Stimulated activated CD4-positive, alpha-beta T cell treated with anti-CD3 and anti-CD28 coated beads, Interleukin-2, amount 100 ng/mL, for 48 hours (primary cell): ENCODE results near the gene SETD5.

Experiments used
- DNase-seq, 2 donors: peaks; one replicate each; pipeline ENCODE4 v3.0.0-alpha.2; 2020

Gene SETD5

DNA sequence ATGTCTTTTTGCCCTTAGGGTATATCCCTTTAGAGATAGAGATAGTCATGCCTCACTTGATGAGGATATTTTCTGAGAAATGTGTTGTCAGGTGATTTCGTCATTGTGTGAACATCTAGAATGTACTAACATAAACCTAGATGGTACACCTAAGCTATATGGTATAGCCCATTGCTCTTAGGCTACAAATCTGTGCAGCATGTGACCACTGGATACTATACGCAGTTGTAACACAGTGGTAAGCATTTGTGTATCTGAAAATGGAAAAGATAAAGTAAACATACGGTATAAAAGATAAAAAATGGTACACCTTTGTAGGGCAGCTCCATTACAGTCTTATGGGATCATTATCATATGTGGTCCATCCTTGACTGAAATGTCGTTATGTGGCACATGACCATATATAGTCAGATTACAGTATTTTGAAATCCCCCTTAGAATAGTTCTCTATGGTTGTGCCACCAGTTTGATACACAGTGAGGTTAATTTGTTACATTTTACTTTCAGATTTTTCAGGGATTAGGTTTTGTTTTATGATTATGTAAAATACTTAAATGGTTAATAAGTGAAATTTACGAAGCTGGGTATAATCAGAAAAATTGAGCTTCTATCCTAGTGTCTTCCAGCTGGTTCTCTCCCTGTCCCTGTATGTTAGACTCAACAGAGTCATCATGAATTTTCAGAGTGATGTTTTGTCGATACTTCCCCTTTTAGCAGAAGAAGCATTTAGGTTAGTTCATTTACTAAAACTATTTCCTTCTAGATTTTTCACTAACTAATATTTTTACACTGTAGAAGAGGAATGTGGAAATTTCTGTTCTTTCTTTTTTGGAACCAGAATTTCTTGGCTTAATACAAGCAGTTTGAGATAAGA is 12.8 kb downstream of the SETD5 start:
- no peak for DNase-seq

DNA sequence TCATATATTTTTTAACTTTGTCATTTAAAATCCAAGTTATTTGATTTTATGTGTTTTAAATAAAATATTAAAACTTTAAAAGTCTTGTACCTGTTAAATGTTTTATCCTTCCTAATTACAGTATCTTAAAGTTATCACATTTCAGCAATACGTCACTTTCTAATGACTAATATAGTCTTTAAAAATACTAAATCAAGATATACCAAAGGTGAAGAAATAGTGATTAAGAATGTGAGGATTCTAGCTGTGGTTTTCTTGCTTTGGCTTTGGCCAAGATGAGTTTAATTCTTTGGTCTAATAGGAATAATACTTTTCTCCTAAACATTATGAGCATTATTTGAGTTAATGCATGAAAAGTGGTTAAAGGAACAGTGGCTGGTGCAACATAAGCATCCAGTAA is 13.9 kb downstream of the SETD5 start:
- DNase-seq, result no peak

GRCh38 chr3:9412293-9412692 is 14.9 kb downstream of the SETD5 start:
- no peak for DNase-seq

- DNase-seq, result no peak
Observed at GRCh38 chr3:9414826-9415225, 17.4 kb downstream of the SETD5 start.

GRCh38 chr3:9415485-9416138 is 18.2 kb downstream of the SETD5 start:
- no peak for DNase-seq

- no peak for DNase-seq
Observed at GRCh38 chr3:9416139-9416780, 18.8 kb downstream of the SETD5 start.

DNA sequence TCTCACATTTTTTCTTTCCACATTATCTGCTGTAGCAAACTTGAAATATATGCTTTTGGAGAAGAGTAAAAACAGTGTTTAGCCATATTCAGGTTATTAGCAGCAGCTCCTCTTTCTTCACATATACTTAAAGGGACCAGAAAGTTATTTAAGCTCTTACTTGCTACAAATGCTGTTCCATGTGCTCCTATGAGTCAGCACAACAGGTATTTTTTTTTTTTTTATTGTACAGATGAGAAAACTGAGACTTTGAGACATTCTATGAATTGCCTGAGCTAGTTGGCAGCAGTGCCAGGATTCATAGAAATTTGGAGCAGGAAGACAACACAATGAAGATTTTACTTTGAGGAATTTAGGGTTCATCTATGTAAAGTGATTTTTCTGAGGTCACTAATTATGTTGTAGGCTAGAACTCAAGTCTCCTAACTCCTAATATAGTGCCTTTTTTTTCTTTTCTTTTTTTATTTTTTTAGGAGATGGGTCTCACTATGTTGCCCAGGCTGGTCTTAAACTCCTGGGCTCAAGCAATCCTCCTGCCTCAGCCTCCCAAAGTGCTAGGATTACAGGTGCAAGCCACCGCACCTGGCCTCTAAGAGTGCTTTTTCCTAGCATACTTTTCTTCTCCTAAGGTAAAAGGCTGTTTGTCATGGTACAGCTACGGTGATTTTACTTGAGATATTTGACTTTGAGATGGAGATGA is 23.6 kb downstream of the SETD5 start:
- no peak for DNase-seq

GRCh38 chr3:9422712-9423424 is 25.5 kb downstream of the SETD5 start:
- no peak for DNase-seq

DNA sequence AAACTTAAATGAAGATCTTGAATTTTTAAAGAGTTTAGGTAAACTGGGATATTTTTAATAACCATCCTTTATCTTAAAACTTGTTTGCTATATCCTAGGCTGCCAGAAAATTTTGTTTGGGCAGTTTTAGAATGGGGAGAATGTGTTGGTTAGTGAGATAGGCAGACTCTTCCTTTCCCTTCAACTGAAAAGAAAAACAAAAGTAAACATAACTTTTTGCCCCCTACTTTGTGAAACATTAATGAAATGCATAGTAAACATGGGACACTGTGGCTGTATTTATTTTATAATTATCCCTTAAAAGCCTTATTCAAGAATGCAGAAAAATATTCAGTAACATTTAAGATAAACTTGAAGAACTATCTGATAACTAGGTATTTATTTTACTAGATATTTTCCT is 31.0 kb downstream of the SETD5 start:
- no peak for DNase-seq

- DNase-seq, result no peak
Observed at GRCh38 chr3:9430733-9431132, 33.3 kb downstream of the SETD5 start.

DNA sequence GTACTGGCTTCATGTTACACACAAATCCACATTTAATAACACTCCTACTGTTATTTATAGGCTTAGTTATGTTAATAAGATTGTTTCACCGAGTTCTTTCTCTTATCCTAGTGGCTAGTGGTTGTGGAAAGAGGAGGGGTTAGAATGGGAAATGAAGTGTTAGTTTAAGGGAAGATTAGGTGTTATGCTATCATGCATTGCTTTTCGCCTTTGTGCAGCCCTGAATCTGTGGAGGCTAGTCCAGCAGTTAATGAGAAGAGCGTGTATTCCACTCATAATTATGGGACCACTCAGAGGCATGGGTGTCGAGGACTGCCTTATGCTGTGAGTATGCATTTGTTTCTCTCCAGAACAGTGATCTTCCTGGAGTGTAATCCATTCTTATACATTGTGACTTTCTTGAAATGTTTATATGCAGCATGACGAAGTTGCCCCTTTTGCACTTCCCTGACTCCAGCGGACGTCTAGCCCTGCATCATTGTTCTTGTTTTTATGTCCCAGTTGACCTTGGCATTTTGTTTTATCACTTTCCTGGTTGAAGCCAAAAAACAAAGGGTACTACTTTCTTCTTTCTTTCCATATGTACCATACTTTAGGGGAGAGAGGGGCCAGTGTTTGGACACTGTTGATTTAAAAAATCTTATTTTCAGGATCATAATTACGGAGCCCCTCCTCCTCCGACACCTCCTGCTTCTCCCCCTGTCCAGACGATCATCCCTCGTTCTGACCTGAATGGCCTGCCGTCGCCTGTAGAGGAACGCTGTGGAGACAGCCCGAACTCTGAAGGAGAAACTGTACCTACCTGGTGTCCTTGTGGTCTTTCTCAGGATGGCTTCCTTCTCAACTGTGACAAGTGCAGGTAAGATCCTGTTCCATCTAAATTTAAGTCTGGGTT is 36.5 kb downstream of the SETD5 start:
- DNase-seq, result no peak

- DNase-seq, result no peak
Observed at GRCh38 chr3:9435316-9435715, 37.9 kb downstream of the SETD5 start.

GRCh38 chr3:9439331-9439730 is 41.9 kb downstream of the SETD5 start:
- no peak for DNase-seq

DNA sequence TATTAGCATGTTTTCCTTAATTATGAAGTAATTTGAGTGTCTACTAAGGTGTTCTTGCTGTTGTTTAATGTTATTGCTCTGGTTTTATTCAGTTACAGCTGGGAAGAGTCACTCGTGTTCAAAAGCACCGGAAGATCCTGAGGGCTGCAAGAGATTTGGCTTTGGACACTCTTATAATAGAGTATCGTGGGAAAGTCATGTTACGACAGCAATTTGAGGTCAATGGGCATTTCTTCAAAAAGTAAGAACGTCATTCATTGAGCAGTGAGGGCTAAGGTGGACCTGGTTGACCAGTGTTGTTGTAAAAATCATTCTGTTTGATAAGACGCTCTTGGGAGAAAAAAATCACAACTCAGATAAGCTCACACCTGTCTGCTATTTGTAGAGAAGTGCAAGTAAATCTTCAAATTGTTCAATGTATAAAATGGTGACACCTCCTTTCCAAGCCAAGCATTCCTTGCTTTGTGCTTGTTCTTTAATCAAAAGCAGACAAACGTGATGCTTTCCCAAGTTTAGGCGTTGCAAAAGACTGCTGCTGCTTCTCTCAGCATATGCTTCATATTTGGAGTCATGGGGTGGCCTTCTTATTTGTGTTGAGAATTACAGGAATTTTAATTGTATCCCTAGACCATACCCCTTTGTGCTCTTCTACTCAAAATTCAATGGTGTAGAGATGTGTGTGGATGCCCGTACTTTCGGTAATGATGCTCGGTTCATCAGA is 44.2 kb downstream of the SETD5 start:
- DNase-seq, result no peak

- DNase-seq, result no peak
Observed at GRCh38 chr3:9448071-9448470, 50.7 kb downstream of the SETD5 start.

- no peak for DNase-seq
Observed at GRCh38 chr3:9448643-9449042, 51.2 kb downstream of the SETD5 start.

DNA sequence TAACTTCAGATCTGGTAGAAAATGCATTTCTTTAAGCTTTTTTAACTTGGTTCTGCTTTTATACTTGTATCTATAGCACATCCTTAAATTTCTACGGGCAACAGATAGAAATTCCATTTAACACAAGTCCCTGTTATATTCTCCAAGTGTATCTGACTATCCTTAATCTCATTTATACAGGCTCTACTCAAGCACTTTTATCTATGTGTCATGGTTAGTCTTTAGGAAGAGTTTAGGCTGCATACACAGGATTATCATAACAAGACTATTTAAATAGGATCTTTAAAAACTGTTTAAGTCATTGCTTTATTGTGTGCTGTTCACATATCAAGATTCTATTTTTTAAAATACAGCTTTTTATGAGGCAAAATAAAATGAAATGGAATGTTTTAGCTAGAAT is 52.7 kb downstream of the SETD5 start:
- no peak for DNase-seq

GRCh38 chr3:9450991-9451390 is 53.6 kb downstream of the SETD5 start:
- DNase-seq, result no peak

GRCh38 chr3:9452417-9452816 is 55.0 kb downstream of the SETD5 start:
- DNase-seq, result no peak

GRCh38 chr3:9455596-9456131 is 58.2 kb downstream of the SETD5 start:
- no peak for DNase-seq

DNA sequence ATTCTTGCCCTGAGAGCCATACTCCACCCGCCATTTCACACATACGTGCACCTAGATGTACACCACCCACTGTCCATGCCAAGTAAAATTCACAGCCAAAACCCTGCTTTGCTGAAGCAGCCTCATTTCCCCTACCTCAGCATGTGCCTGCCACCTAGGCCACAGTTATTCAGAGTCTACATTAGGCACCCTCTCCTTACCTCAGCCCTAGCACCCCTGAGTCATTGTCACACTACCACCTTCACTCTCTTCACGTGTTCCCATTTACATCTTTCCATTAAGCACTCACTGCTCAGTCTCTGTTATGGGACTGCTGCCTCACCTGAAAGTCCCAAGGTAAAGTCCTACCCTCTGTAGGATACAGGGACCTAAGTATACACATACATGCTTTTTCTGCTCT is 70.0 kb downstream of the SETD5 start:
- no peak for DNase-seq
